ENCODE measurements around the gene INPP4A.

Gene INPP4A

DNA sequence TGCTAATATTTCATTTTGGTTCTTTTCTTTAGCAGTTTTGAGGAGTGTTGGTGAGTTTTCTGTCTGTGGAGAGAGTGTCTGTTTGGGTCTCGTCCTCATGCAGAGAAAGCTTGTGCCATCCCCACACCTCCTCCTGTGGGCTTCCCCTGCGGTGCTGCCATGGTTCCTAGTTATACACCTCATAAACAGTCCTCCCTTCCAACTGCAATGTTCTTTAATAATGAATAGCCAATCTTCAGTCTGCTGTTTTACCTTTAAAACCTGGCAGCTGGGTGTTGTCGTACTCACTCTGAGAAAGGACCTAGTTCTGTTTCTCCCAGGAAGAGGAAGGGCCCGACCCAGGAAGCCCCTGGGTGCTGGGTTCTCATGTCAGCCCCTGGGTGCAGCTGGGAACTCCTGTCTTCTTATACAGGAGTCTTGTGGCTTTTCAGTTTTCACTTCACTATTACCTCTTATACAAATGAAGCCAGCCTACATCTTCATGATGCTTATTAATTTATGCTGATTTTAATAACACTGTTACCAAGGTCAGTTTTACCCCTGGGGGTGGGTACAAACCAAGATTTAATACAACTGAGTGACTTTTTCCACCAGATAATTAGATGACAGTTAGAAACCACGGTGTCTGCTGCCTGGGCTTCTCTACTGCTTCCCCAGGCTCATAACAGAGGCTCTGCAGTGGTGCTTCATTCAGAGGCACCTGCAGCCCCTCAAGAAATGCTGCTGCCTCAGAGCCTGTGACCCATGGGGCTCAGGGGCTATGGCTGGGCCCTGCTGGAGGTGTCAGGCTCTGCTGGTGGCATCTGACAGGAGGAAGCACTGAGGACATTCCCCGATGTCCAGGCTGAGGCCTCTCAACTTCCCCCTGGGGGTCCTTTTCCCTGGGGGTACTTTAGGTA lies 104.5 kb downstream of the INPP4A start:
- DNase-seq: no peak

- no peak for DNase-seq
Measured at GRCh38 chr2:98550165-98550564, 105.5 kb downstream of the INPP4A start.

DNA sequence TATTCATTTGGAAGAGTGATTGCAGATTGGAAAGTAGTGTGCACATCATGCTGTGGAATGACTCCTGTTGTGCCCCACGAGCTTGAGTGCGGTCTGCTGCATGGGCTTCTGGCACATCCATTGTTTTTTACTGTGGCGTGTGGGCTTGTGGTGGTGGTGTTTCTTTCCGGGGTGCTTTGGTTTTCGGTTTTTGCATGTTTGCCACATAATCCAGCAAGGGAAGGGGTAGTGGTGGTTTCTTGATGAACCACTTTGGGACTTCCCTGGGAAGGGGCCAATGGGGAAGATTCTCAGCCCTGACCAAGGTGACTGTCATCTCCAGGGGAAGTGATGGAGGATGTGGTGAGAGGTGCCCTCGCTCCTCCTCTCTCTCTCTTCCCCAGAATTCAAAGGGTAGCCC lies 106.7 kb downstream of the INPP4A start:
- no peak for DNase-seq

DNA sequence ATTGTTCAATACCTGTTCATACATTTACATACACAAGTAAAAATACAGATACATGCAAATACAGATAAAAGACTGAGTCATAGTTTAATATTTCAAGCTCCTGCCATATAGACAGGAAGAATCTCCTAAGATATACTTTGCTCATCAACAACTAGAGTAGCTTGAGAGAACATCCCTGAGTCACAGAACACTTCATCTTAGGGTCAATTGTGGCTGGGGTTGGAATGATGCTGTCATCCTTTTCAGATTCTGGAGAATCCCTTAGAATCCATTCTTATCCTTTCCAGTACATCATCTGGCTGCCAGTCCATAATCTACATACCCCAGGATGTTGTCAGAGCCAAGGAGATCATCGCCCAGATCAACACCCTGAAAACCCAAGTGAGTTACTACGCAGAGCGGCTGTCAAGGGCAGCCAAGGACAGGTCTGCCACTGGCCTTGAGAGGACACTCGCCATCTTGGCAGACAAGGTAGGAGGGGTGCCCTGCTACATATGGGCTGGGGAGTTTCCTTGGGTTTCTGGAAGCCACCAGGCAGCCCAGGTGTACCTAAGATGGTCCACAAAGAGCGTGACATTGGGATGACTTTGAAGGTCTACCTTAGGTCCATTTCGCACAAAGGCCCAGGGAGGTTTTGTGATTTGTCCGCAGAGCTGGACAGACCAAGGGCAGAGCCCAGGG lies 108.0 kb downstream of the INPP4A start:
- no peak for DNase-seq

DNA sequence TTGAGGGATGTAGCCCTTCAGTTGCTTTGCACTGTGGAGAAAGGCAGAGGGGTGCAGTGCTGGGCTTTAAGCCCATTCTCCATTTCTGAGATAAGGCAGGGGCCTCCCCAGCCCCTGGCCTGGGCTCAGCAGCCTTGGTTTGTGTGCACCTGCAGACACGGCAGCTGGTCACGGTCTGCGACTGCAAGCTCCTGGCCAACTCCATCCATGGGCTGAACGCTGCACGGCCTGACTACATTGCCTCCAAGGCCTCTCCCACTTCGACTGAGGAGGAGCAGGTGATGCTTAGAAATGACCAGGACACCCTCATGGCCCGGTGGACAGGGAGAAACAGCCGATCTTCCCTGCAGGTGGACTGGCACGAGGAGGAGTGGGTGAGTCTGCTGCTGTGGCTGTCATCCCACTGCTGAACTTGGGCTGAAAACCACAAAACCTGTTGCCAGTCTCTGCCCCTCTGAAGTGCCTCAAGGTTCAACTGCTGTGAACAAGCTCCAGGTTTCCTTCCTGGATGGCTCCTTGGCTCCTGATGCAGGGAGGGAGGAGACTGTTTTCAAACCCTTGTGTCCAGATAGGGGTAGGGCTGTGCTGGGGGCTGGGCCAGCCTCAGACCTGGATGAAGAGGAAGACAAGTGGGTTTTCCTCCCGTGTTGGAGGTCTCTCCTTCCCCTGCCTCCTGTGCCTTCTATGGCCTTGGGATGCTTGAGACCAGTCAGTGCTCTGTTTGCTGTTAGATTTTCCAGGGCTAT lies 109.6 kb downstream of the INPP4A start:
- DNase-seq: no peak

- no peak for DNase-seq
Measured at GRCh38 chr2:98555696-98556095, 111.0 kb downstream of the INPP4A start.

- no peak for DNase-seq
Measured at GRCh38 chr2:98556344-98557033, 111.8 kb downstream of the INPP4A start.

GRCh38 chr2:98558852-98559530 lies 114.3 kb downstream of the INPP4A start:
- no peak for DNase-seq

DNA sequence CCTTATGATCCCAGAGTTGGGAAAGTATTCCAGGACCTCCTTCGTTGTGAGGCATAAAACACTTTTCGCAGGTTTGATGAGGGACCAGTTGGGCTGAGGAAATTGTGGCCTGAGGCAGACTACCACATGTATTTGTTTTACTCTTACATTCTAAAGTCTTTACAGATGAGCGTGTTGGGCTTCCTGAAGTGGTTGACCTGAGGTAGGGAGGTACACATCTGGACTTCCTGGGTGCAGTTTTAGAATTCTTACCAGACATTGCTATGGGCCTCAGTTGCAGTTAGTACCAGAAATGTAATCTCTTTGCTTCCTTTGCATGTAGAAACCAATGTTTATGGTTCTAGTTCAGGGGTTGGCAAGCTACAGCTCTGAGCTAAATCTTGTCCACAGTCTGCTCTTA lies 114.9 kb downstream of the INPP4A start:
- no peak for DNase-seq

GRCh38 chr2:98560256-98560771 lies 115.7 kb downstream of the INPP4A start:
- DNase-seq: no peak

DNA sequence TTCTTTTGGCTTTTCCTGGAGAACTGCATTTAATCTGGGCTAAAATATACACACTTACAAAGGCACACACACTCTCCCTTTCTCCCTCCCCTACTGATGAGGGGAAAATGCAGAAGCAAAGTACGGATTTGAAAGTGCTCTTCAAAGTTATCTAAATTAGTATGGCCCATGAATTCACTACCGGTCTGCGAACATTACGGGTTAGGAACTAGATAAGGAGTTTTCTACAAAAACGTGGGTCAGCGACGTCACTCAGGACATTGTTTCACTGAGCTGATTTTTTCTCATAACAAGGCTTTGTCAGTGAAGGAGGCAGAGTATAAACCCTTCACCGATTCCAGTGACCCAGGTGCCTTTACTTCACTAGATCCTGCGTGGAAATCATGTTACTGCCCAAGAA lies 116.4 kb downstream of the INPP4A start:
- DNase-seq: no peak

- no peak for DNase-seq
Measured at GRCh38 chr2:98561902-98562695, 117.4 kb downstream of the INPP4A start.

- no peak for DNase-seq
Measured at GRCh38 chr2:98563394-98563793, 118.7 kb downstream of the INPP4A start.

DNA sequence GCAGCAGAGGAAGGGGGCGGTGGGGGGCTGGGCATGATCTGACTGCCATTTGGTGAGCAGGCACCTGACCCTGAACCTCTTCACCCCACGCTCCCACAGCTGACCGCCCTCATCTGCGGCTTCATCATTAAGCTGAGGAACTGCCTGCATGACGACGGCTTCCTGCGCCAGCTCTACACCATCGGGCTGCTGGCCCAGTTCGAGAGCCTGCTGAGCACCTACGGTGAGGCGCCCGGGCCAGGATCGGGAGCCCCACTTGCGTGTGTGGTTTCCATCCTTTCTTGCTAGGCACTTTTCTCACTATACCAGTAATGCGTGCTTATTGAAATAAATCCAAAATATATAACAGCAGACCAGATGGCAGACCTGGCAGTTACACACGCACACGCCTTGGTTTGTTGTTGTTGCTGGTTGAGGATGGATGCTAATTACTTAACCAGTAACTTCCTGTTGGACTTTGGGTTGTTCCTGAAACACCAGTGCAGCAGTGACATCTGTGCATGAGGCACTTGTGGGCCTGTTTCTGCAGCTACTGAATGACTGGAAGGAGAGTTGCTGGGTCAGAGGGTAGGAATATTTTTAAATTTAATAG lies 120.0 kb downstream of the INPP4A start:
- no peak for DNase-seq

- no peak for DNase-seq
Measured at GRCh38 chr2:98565286-98565860, 120.7 kb downstream of the INPP4A start.

GRCh38 chr2:98565941-98566340 lies 121.3 kb downstream of the INPP4A start:
- DNase-seq: no peak

DNA sequence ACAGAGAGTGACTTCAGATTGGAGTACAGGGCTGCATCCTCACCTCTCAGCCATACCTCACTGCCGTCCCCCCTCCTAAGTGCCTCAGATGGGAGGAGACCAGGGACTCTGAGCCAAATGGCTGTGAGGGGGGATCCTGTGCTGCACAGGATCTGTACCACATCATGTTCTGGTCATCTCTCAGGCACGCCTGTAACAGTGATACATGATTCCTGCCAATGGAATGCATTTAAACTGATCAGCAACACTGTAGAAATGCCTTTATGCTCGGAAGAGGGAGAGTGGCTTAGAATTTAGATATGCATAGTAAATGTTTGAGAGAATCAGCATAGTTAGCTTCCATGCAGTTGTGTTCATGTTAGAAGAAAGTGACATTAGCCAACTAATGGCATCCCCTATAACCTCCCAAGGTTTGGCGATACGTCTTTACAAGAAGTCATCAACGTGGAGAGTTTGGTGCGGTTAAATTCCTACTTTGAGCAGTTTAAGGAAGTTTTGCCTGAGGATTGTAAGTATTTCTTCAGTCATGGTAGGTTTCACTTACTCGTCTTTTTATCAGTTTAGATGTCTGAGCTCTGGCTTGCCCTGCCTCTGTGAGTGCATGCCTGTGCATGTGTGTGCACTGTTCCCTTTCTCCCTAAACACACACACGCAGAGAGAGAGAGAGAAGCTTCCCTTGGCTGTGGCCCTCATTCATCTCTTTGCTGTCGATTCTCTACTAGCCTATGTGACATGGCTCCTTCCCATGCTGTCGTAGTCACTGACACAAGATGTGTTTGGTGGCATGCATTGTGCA lies 123.7 kb downstream of the INPP4A start:
- DNase-seq: no peak

DNA sequence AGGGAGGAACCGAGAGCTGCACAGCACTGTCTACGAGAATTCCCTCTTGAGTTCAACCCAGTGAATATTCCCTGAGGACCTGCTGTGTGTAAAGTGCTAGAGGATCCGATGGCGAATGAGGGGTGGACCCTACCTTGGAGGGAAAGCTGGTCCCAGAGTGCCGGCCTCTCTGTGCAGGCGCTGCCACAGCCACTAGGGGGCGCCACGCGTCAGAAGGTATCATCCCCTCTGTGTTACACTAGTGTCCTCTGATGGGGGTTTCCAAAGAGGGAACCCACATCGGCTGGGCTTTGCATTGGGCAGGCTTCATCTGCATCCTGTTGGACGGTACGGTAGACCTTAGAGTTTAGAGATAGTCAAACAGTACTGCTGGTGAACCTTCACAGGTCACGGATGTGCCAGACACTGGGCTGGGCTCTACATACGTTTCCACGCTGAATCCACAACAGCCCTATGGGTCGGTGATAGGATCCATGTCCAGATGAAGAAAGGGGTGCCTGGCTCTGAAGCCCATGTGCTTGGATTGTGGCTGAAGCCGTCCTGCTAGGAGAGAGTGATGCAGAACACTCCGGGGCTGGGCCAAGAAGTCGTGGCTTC lies 124.6 kb downstream of the INPP4A start:
- DNase-seq: no peak

- no peak for DNase-seq
Measured at GRCh38 chr2:98569915-98570314, 125.3 kb downstream of the INPP4A start.

Data from NCI-H1436 treated with DMSO at 0.1 percent for 48 hours (cell line).